Measurements from ENCODE around the gene RNASE1.
"Not testable (repeated sequence)": the region's sequence is repeated elsewhere in the genome, so short reads cannot be mapped to it uniquely, and the experiment has no call there.

RNASE1 gene

DNA sequence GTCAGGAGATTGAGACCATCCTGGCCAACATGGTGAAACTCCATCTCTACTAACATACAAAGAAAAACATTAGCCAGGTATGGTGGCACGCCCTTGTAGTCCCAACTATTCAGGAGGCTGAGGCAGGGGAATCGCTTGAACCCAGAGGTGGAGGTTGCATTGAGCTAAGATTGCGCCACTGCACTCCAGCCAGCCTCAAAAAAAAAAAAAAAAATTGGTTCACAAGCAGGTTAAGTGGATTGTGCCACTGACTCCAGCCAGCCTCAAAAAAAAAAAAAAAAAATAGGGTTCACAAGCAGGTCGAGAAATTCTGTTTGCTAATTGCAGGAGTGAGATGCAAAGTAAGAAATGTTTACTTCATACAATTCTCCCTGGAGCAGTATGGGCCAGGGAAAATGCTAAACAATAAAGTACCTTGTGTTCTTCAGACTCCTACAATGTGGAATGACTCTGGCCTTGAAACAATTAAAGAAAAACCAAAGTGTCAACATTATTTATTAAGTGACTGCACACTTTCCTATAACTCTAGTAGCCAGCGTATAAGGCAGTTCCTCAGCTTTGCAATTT, 28.3 kb downstream of the RNASE1 start:
- in situ Hi-C loops (cut with HindIII; ENCODE audit: low sequenced_read_pairs) = no loop called here

- in situ Hi-C loops (cut with HindIII; ENCODE audit: low sequenced_read_pairs) = no loop called here
Observed at GRCh38 chr14:20772650-20773049, 30.0 kb downstream of the RNASE1 start.

DNA sequence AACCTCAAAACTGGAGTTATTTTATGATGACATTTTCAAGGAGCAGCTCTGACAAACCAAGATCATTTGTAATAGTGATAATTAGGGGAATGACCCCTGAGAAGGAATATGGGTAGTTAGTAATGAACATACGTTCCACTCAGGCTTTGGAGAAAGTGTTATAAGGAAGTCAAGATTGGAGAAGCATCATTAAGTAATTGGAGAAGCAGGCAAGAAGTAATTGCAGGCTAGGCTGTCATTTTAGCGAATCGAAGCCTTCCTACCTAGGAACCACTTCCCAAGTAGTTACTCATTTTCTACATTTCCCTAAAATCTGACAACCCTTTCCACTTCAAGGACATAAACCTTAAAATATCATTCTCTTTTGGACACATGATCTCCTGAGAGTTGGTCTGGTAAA, 33.2 kb downstream of the RNASE1 start:
- in situ Hi-C loops (cut with HindIII; ENCODE audit: low sequenced_read_pairs) = no loop called here

DNA sequence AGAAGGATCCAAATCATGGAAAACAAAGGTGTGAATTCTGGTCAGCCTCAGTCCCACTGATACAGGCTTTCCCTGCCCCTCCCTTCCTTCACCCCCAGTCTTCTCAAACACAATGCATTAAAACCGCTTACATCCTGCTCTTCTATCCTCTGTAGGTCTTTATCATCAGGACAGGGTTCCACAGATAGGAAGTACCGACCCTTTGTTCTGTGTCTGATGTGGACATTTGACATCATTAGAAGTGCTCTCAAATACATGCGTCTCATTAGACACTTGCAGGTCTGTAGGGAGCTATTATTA, 34.1 kb downstream of the RNASE1 start:
- in situ Hi-C loops (cut with HindIII; ENCODE audit: low sequenced_read_pairs) = no loop called here

- in situ Hi-C loops (cut with HindIII; ENCODE audit: low sequenced_read_pairs) = no loop called here
Observed at GRCh38 chr14:20760950-20761349, 41.7 kb downstream of the RNASE1 start.

DNA sequence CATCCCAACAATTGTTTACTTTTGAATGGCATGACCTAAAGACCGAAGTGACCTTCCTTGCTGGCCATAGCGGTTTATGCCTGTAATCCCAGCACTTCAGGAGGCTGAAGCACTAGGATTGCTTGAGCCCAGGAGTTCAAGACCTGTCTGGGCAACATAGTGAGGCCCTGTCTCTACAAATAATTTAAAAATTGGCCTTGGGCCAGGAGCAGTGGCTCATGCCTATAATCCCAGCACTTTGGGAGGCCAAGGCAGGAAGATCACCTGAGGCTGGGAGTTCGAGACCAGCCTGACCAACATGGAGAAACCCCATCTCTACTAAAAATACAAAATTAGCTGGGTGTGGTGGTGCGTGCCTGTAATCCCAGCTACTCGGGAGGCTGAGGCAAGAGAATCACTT, 43.2 kb downstream of the RNASE1 start:
- in situ Hi-C loops (cut with HindIII; ENCODE audit: low sequenced_read_pairs) = not testable (repeated sequence)

- in situ Hi-C loops (cut with HindIII; ENCODE audit: low sequenced_read_pairs) = no loop called here
Observed at GRCh38 chr14:20757965-20758364, 44.7 kb downstream of the RNASE1 start.

GRCh38 chr14:20755037-20755436, 47.6 kb downstream of the RNASE1 start:
- in situ Hi-C loops (cut with HindIII; ENCODE audit: low sequenced_read_pairs) = no loop called here

GRCh38 chr14:20754308-20754707, 48.3 kb downstream of the RNASE1 start:
- in situ Hi-C loops (cut with HindIII; ENCODE audit: low sequenced_read_pairs) = no loop called here

- in situ Hi-C loops (cut with HindIII; ENCODE audit: low sequenced_read_pairs) = no loop called here
Observed at GRCh38 chr14:20751963-20752562, 50.6 kb downstream of the RNASE1 start.

Data from DLD1 (cell line).